GM12878 (cell line): ENCODE data around the gene LEP. TPM values are rescaled to one million over a fixed set of nuclear protein-coding genes. Genes with fewer than 3 reads are reported as not detected.

Source experiments
- ATAC-seq: fragments of 200-7000 bp; cut with Tn5 transposase; 3 replicates; pipeline ENCODE4 v1.9.1; 2020; ENCODE audit warnings: mild to moderate bottlenecking, moderate library complexity
- BruUV-seq: library from RNA; stranded (reverse); fragments of 400-500 nt; replicated peaks from 2 replicates; lab custom pipeline; 2021; lab: Mats Ljungman, UMichigan
- CTCF ChIA-PET: fragments of 300-600 bp; sonication (Branson Sonifier 250); formaldehyde crosslinking; extraction: SDS; loops from one replicate; lab custom pipeline; 2021; ENCODE audit warnings: inconsistent platforms; lab: Yijun Ruan, JAX
- POLR2A ChIA-PET: fragments of 350-600 bp; formaldehyde crosslinking; extraction: SDS; loops from one replicate; lab custom pipeline; 2021; ENCODE audit warnings: inconsistent platforms; lab: Charles Lee
- RAD21 ChIA-PET: fragments of 300-600 bp; sonication (Branson Sonifier 250); formaldehyde crosslinking; loops from one replicate; lab custom pipeline; 2023; ENCODE audit warnings: antibody characterized with exemption; ENCODE audit not compliant: unreplicated experiment; lab: Charles Lee
- SMC1A ChIA-PET: fragments of 300-600 bp; sonication (Branson Sonifier 250); formaldehyde crosslinking; loops from one replicate; lab custom pipeline; 2023; ENCODE audit not compliant: unreplicated experiment, uncharacterized antibody; lab: Charles Lee
- DNase-seq: peaks from one replicate; pipeline ENCODE4 v3.0.0-alpha.2; 2011; ENCODE audit warnings: low read depth, low spot score
- FAIRE-seq: peaks from 3 replicates; lab custom pipeline; 2011; peaks lifted over from hg19 to GRCh38; lab: Jason Lieb, UNC
- H2AFZ ChIP-seq: 2 replicates; pipeline ENCODE4 v1.6.0; 2011; ENCODE audit warnings: low read depth, low read length, control low read depth; ENCODE audit not compliant: control insufficient read depth
- H3K27ac ChIP-seq: 2 replicates; pipeline ENCODE4 v1.5.1; 2011; ENCODE audit warnings: control low read depth; ENCODE audit not compliant: control insufficient read depth, insufficient read depth
- H3K27me3 ChIP-seq, 2 experiments: replicated peaks in 1 of 2; 2 replicates each; pipeline versions ENCODE4 v1.6.0 to v1.6.1; 2011; ENCODE audit warnings: low read length in 1 of 2; ENCODE audit not compliant: control insufficient read depth in 2 of 2, insufficient read depth in 2 of 2
- H3K36me3 ChIP-seq, 2 experiments: 2 replicates each; pipeline ENCODE4 v1.5.1; 2011; ENCODE audit warnings: low read length in 1 of 2; ENCODE audit not compliant: control insufficient read depth in 2 of 2, insufficient read depth in 2 of 2
- H3K4me1 ChIP-seq: 2 replicates; pipeline ENCODE4 v1.6.1; 2011; ENCODE audit warnings: mild to moderate bottlenecking, low read length, moderate library complexity, mixed read lengths; ENCODE audit not compliant: control insufficient read depth, insufficient read depth
- H3K4me2 ChIP-seq: 2 replicates; pipeline ENCODE4 v1.6.0; 2011; ENCODE audit warnings: control low read depth; ENCODE audit not compliant: control insufficient read depth, insufficient read depth
- H3K4me3 ChIP-seq: fragments of 200-600 bp; sonication (generic); 2 replicates; pipeline ENCODE4 v1.5.1; 2016
- H3K79me2 ChIP-seq: 2 replicates; pipeline ENCODE4 v1.6.0; 2011; ENCODE audit warnings: low read length; ENCODE audit not compliant: control insufficient read depth, insufficient read depth
- H3K9ac ChIP-seq: 2 replicates; pipeline ENCODE4 v1.8.0; 2011; ENCODE audit warnings: low read length, control low read depth, mixed read lengths; ENCODE audit not compliant: control insufficient read depth, insufficient read depth
- H3K9me3 ChIP-seq: replicated peaks from 3 replicates; pipeline ENCODE4 v1.5.1; 2011; ENCODE audit warnings: mild to moderate bottlenecking, low read length; ENCODE audit not compliant: control insufficient read depth, insufficient read depth
- H4K20me1 ChIP-seq: 2 replicates; pipeline ENCODE4 v1.6.0; 2011; ENCODE audit not compliant: control insufficient read depth, insufficient read depth
- ATF7 ChIP-seq: fragments of 450-650 bp; IDR thresholded peaks from 2 replicates; pipeline ENCODE4 v1.6.1; 2016; ENCODE audit warnings: low read depth, mild to moderate bottlenecking
- CHD4 ChIP-seq: fragments of 200-600 bp; sonication (generic); IDR thresholded peaks from 2 replicates; pipeline ENCODE4 v1.6.1; 2016; ENCODE audit warnings: mild to moderate bottlenecking
- IKZF1 ChIP-seq: fragments of 450-650 bp; conservative IDR thresholded peaks from 2 replicates; pipeline ENCODE4 v1.6.1; 2017; ENCODE audit warnings: antibody characterized with exemption, mild to moderate bottlenecking
- LARP7 ChIP-seq: fragments of 450-650 bp; IDR thresholded peaks from 2 replicates; pipeline ENCODE4 v1.6.1; 2017; ENCODE audit warnings: mild to moderate bottlenecking
- NKRF ChIP-seq: fragments of 450-650 bp; conservative IDR thresholded peaks from 2 replicates; pipeline ENCODE4 v1.6.1; 2017; ENCODE audit warnings: mild to moderate bottlenecking, moderate library complexity
- PAX8 ChIP-seq: fragments of 450-650 bp; IDR thresholded peaks from 2 replicates; pipeline ENCODE4 v1.6.1; 2017; ENCODE audit warnings: mild to moderate bottlenecking, moderate library complexity
- PBX3 ChIP-seq: IDR thresholded peaks from 2 replicates; pipeline ENCODE4 v1.6.1; 2011; ENCODE audit warnings: mild to moderate bottlenecking, low read depth, low read length, moderate library complexity; ENCODE audit not compliant: insufficient replicate concordance
- POLR2AphosphoS5 ChIP-seq: IDR thresholded peaks from 2 replicates; pipeline ENCODE4 v1.6.1; 2011; ENCODE audit warnings: mild to moderate bottlenecking, low read length, inconsistent platforms
- RAD21 ChIP-seq: IDR thresholded peaks from 2 replicates; pipeline ENCODE4 v1.6.1; 2011; ENCODE audit warnings: mild to moderate bottlenecking, low read depth, low read length, moderate library complexity; ENCODE audit not compliant: insufficient read depth
- TCF12 ChIP-seq: IDR thresholded peaks from 2 replicates; pipeline ENCODE4 v1.6.1; 2011; ENCODE audit warnings: low read depth, mild to moderate bottlenecking, low read length
- ZNF622 ChIP-seq: fragments of 450-650 bp; IDR thresholded peaks from 2 replicates; pipeline ENCODE4 v1.6.1; 2017; ENCODE audit warnings: mild to moderate bottlenecking, inconsistent platforms
- WGBS: methylation state at CpG from one replicate; pipeline ENCODE4 v1.1.6; 2016; ENCODE audit warnings: low lambda C conversion rate; ENCODE audit not compliant: insufficient replicate concordance, insufficient coverage; ENCODE audit errors: missing lambda C conversion rate; 5-methylcytosine and 5-hydroxymethylcytosine counted together
- in situ Hi-C: fragments of 300-500 bp; cut with MboI; formaldehyde crosslinking; loops from 9 replicates; pipeline ENCODE4 v1.14.3; 2018; ENCODE audit warnings: mixed read lengths
- intact Hi-C: fragments of 100-400 bp; cut with micrococcal nuclease; formaldehyde crosslinking; loops from one replicate; pipeline ENCODE4 v1.14.2; 2022; ENCODE audit not compliant: unreplicated experiment
- polyA plus RNA-seq, 11 experiments: library from polyadenylated mRNA; depleted of rRNA in 4 of 11; unstranded in 6 of 11; stranded (reverse) in 5 of 11; fragments of >200 nt; fragmentation: Nextera tagmentation in 4 of 11; fragmentation: Illumina TruSeq in 1 of 11; extraction: Ambion mirVana in 4 of 11; extraction: Trizol in 1 of 11; gene quantifications; 1 replicate in 1 of 11; 2 replicates in 10 of 11; pipeline versions ENCODE4 v1.2.1 to v1.2.3, GENCODE V29; 2011 to 2016; ENCODE audit warnings: inconsistent platforms in 2 of 11, missing spikeins in 2 of 11, low read depth in 1 of 11
- total RNA-seq, 4 experiments: library from RNA; depleted of rRNA in 3 of 4; stranded (reverse); fragments of >200 nt in 3 of 4; fragmentation: Illumina TruSeq in 1 of 4; extraction: Trizol in 1 of 4; gene quantifications; 2 replicates each; pipeline versions ENCODE4 v1.2.1 to v1.2.3, GENCODE V29; 2013 to 2021
- TF ChIP-seq, protein P1 (sequence below): fragments of 450-650 bp; IDR thresholded peaks from 2 replicates; pipeline ENCODE4 v1.6.1; 2018; ENCODE audit warnings: mild to moderate bottlenecking, low read depth, moderate library complexity; ENCODE audit not compliant: partially characterized antibody
- TF ChIP-seq, protein P2 (sequence below): fragments of 450-650 bp; IDR thresholded peaks from 2 replicates; pipeline ENCODE4 v1.6.1; 2017; ENCODE audit warnings: mild to moderate bottlenecking
- TF ChIP-seq, protein P3 (sequence below): IDR thresholded peaks from 2 replicates; pipeline ENCODE4 v1.6.1; 2011; ENCODE audit warnings: borderline replicate concordance, low read depth, mild to moderate bottlenecking, moderate library complexity, mixed read lengths, low read length; ENCODE audit not compliant: insufficient read depth; ENCODE audit errors: extremely low read length

The LEP gene
- total and polyA plus RNA-seq, 10 of the 15 experiments (the other 5 are each of a cell fraction or from before 2014, with no cell fraction given), result not detected

- WGBS, result 41% methylated on average over 2 of the region's 2 CpGs
- H3K27me3 ChIP-seq, result peaks cover 0 to 1% of the 10 kb centered on the region in 2 experiments; a peak in 1 of 4 replicates
- no peak overlapping the region for H3K9ac ChIP-seq
- H3K36me3 ChIP-seq, result no peaks in the 10 kb centered on the region
- DNase-seq, result no peak
- H3K4me3 ChIP-seq, result no peak overlapping the region
- no peaks in the 10 kb centered on the region for H4K20me1 ChIP-seq
- no TSS peak for BruUV-seq
- no peak overlapping the region for H2AFZ ChIP-seq
- TF ChIP-seq, protein P1, sequence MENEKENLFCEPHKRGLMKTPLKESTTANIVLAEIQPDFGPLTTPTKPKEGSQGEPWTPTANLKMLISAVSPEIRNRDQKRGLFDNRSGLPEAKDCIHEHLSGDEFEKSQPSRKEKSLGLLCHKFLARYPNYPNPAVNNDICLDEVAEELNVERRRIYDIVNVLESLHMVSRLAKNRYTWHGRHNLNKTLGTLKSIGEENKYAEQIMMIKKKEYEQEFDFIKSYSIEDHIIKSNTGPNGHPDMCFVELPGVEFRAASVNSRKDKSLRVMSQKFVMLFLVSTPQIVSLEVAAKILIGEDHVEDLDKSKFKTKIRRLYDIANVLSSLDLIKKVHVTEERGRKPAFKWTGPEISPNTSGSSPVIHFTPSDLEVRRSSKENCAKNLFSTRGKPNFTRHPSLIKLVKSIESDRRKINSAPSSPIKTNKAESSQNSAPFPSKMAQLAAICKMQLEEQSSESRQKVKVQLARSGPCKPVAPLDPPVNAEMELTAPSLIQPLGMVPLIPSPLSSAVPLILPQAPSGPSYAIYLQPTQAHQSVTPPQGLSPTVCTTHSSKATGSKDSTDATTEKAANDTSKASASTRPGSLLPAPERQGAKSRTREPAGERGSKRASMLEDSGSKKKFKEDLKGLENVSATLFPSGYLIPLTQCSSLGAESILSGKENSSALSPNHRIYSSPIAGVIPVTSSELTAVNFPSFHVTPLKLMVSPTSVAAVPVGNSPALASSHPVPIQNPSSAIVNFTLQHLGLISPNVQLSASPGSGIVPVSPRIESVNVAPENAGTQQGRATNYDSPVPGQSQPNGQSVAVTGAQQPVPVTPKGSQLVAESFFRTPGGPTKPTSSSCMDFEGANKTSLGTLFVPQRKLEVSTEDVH, result no peak
- TF ChIP-seq IKZF1, result no peak
- no peak for TF ChIP-seq ZNF622
- TF ChIP-seq PBX3, result no peak
- TF ChIP-seq CHD4, result no peak
- TF ChIP-seq ATF7, result no peak
- no peak for TF ChIP-seq LARP7
- TF ChIP-seq TCF12, result no peak
- no peak for TF ChIP-seq POLR2AphosphoS5
- no peak for TF ChIP-seq PAX8
- TF ChIP-seq, protein P2, sequence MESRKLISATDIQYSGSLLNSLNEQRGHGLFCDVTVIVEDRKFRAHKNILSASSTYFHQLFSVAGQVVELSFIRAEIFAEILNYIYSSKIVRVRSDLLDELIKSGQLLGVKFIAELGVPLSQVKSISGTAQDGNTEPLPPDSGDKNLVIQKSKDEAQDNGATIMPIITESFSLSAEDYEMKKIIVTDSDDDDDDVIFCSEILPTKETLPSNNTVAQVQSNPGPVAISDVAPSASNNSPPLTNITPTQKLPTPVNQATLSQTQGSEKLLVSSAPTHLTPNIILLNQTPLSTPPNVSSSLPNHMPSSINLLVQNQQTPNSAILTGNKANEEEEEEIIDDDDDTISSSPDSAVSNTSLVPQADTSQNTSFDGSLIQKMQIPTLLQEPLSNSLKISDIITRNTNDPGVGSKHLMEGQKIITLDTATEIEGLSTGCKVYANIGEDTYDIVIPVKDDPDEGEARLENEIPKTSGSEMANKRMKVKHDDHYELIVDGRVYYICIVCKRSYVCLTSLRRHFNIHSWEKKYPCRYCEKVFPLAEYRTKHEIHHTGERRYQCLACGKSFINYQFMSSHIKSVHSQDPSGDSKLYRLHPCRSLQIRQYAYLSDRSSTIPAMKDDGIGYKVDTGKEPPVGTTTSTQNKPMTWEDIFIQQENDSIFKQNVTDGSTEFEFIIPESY, result no peak
- TF ChIP-seq NKRF, result no peak
- TF ChIP-seq RAD21, result no peak
- TF ChIP-seq, protein P3, sequence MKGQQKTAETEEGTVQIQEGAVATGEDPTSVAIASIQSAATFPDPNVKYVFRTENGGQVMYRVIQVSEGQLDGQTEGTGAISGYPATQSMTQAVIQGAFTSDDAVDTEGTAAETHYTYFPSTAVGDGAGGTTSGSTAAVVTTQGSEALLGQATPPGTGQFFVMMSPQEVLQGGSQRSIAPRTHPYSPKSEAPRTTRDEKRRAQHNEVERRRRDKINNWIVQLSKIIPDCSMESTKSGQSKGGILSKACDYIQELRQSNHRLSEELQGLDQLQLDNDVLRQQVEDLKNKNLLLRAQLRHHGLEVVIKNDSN, result no peak
- TF ChIP-seq, all 136 proteins: peak for 0
- POLR2A ChIA-PET, result no interaction called here
- CTCF ChIA-PET, result no interaction called here
- no peak overlapping the region for H3K4me2 ChIP-seq
- no peak overlapping the region for H3K27ac ChIP-seq
- in situ Hi-C loops (no loop called here), intact Hi-C loops (no loop called here)
- RAD21 ChIA-PET, result no interaction called here
- no peaks in the 10 kb centered on the region for H3K4me1 ChIP-seq
- ATAC-seq, result no peak
- FAIRE-seq, result no peak
- H3K79me2 ChIP-seq, result no peaks in the 10 kb centered on the region
- H3K9me3 ChIP-seq, result no peaks in the 10 kb centered on the region
- SMC1A ChIA-PET, result no interaction called here
Observed at GRCh38 chr7:128226132-128226980, 14.7 kb upstream of the LEP start.
